ENCODE data around the gene HDAC2. TPM values are rescaled to one million over a fixed set of nuclear protein-coding genes. Genes with fewer than 3 reads are reported as not detected.

HDAC2 gene
- total and polyA plus RNA-seq, 12 donors = 35.5 to 125 (median 54.3) TPM

- peaks cover 0 to 3% of the 10 kb centered on the region in 2 donors for H3K4me1 ChIP-seq (replicated peaks in 1 of 2)
- H3K9me3 ChIP-seq (replicated peaks in 1 of 3) = no peaks in the 10 kb centered on the region
- WGBS, 4 donors = 96 to 100% (median 97%) methylated on average over 2 of the region's 2 CpGs
- no peak overlapping the region for H3K27ac ChIP-seq
- H3K27me3 ChIP-seq = no peaks in the 10 kb centered on the region
- no peak for DNase-seq
- TF ChIP-seq CTCF (IDR thresholded peaks at IDR 0.05) (no peak), POLR2A (IDR thresholded peaks at IDR 0.05) (no peak)
- intact Hi-C loops (cut with DNase I) = no loop called here
- H3K4me3 ChIP-seq = no peak overlapping the region
- H3K36me3 ChIP-seq (replicated peaks in 1 of 2) = no peaks in the 10 kb centered on the region
Observed at GRCh38 chr6:113976806-113977205, 5.9 kb upstream of the HDAC2 start.

- peaks cover 15 to 38% of the 10 kb centered on the region in 2 donors for H3K4me1 ChIP-seq (replicated peaks in 1 of 2)
- no peak for TF ChIP-seq CTCF (IDR thresholded peaks at IDR 0.05)
- WGBS, 4 donors = 45 to 66% (median 52%) methylated on average over 2 of the region's 2 CpGs
- intact Hi-C loops (cut with DNase I) = no loop called here
- H3K27me3 ChIP-seq = no peaks in the 10 kb centered on the region
- no peaks in the 10 kb centered on the region for H3K9me3 ChIP-seq (replicated peaks in 1 of 3)
- H3K36me3 ChIP-seq (replicated peaks in 1 of 2) = no peaks in the 10 kb centered on the region
- peak overlapping the region in 1 of 5 donors; percentile 89 for H3K27ac ChIP-seq
- H3K4me3 ChIP-seq = peak overlapping the region in 2 of 4 donors; percentile 80 to 83
- DNase-seq = no peak
Observed at GRCh38 chr6:113971741-113972140, 793 bp upstream of the HDAC2 start.

DNA sequence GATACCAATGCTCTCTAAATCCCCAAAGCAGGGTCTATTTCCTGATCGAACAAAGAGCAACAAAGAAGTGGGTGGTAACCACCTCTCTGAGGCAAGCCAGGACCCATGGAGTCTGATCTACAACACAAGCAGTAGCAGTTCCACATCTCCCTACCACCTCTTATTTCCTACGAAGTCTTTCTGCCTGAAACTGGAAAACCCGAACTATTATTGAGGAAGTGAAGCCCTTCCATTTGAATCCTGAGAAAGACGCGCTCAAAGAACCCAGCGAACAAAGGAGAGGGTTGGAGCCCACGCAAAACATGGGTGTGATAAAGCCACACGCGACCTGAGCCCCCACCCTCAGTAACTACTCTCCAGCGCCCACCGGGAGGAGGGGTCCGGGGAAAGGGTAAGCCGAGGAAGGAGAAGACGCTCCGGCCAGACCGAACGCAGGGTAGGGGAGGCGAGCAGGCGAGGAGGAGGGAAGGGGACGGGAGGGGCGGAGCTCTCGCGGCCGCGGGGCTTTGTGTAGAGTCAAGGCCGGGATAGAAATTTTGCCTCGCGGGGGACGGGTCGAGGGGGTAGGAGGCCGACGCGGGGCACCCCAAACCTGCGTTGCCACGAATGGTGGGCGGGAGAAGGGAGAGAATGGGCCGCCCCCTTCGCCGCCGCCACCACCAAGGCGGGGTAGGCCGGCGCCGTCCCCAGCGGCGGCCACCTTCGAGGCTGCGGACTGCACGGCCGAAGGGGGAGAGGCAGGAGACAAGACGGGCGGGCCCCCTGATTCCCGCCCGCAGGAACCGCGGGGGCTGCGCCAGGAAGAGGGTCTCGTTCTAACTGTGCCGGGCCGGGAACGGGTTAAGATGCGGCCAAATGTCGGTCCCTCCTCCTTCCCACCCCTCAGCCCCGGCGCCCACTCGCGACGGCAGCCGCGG is 802 bp downstream of the HDAC2 start:
- H3K4me1 ChIP-seq (replicated peaks in 1 of 2) = peaks cover 15 to 41% of the 10 kb centered on the region in 2 donors
- 0 to 2% (median 1%) methylated on average over 31 to 70 of the region's 70 CpGs for WGBS, 4 donors
- peak; percentile 31 to 68 (median 58) for DNase-seq
- peak overlapping the region in 4 of 5 donors; percentile 79 to 92 (median 88) for H3K27ac ChIP-seq
- no peak for TF ChIP-seq CTCF (IDR thresholded peaks at IDR 0.05)
- TF ChIP-seq POLR2A (IDR thresholded peaks at IDR 0.05) = no peak
- no peaks in the 10 kb centered on the region for H3K9me3 ChIP-seq (replicated peaks in 1 of 3)
- H3K4me3 ChIP-seq = peak overlapping the region; percentile 39 to 83 (median 62)
- intact Hi-C loops (cut with DNase I) = no loop called here
- no peaks in the 10 kb centered on the region for H3K27me3 ChIP-seq
- no peaks in the 10 kb centered on the region for H3K36me3 ChIP-seq (replicated peaks in 1 of 2)

DNA sequence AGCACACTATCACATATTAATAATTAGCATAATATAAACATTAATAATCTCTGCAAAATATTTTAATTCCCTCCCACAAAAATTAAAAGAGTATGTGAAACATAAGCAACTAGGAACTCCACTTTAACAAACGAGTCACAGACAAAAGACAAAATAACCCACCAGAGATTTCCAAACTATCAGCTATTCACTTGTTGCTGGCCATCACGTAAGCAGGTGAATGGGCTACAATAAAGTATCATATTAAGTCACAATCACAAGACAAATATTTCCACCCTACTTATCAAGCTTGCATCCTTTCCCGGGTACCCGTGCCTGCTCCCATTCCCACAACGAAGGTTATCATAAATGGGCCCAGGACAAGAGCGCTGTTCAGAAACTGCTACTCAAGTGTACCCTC is 2.5 kb downstream of the HDAC2 start:
- peak overlapping the region in 1 of 4 donors; percentile 80 for H3K4me3 ChIP-seq
- WGBS, 4 donors = 48 to 59% (median 53%) methylated on average over 6 of the region's 6 CpGs
- no peak overlapping the region for H3K27ac ChIP-seq
- H3K36me3 ChIP-seq (replicated peaks in 1 of 2) = no peaks in the 10 kb centered on the region
- no peaks in the 10 kb centered on the region for H3K27me3 ChIP-seq
- intact Hi-C loops (cut with DNase I) = no loop called here
- no peak for TF ChIP-seq CTCF (IDR thresholded peaks at IDR 0.05)
- no peak for TF ChIP-seq POLR2A (IDR thresholded peaks at IDR 0.05)
- no peaks in the 10 kb centered on the region for H3K9me3 ChIP-seq (replicated peaks in 1 of 3)
- no peak for DNase-seq
- H3K4me1 ChIP-seq (replicated peaks in 1 of 2) = peaks cover 19 to 46% of the 10 kb centered on the region in 2 donors

All from adrenal gland (tissue), 12 donors.